ENCODE data around the gene ESR1. TPM values are rescaled to one million over a fixed set of nuclear protein-coding genes. Genes with fewer than 3 reads are reported as not detected.
A peak's percentile ranks its signal among the peaks of the same experiment; 100 is the strongest.

Gene ESR1
- total and polyA plus RNA-seq, 11 donors = 0.15 to 3.5 (median 0.93) TPM

DNA sequence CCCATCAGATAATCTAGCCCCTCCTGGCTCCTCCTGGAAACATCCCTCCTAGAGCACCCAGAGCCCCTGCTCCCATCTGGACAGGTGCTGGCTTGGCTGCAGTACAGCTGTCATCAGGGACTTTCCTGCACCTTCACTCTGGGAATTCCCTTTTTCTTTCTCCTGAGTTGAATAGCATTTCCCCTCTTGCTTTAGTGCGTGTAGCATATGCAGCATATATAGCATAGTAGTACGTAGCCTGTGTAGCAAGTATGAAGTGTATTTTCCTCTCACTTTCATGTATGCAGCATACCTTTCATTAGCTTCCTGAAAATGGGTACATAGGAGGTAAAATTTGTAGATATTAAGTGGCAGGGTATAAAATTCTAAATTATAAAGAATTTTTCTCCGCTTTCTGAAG lies 352.9 kb downstream of the ESR1 start:
- no peak overlapping the region for H3K4me3 ChIP-seq
- TF ChIP-seq POLR2A (IDR thresholded peaks at IDR 0.05) = no peak
- TF ChIP-seq CTCF (IDR thresholded peaks at IDR 0.05) = no peak
- peaks cover 0 to 4% (median 0%) of the 10 kb centered on the region in 12 donors for H3K4me1 ChIP-seq
- DNase-seq (no peak), ATAC-seq (no peak)
- no peaks in the 10 kb centered on the region for H3K27me3 ChIP-seq
- H3K36me3 ChIP-seq = peaks cover 0 to 96% (median 88%) of the 10 kb centered on the region in 9 donors
- H3K9me3 ChIP-seq = no peaks in the 10 kb centered on the region
- no peak overlapping the region for H3K27ac ChIP-seq
- 76 to 90% (median 88%) methylated on average over 3 of the region's 3 CpGs for WGBS, 4 donors
- intact Hi-C loops (cut with DNase I) = no loop called here

- no peak for DNase-seq
- TF ChIP-seq POLR2A (IDR thresholded peaks at IDR 0.05) (no peak), CTCF (IDR thresholded peaks at IDR 0.05) (no peak)
- Histone ChIP-seq H3K4me1 (peaks cover 0 to 5% (median 0%) of the 10 kb centered on the region in 12 donors), H3K9me3 (no peaks in the 10 kb centered on the region), H3K27ac (peak overlapping the region in 1 of 12 donors; percentile 10), H3K36me3 (peaks cover 0 to 96% (median 86%) of the 10 kb centered on the region in 9 donors), H3K27me3 (no peaks in the 10 kb centered on the region), H3K4me3 (no peak overlapping the region)
- ATAC-seq = no peak
- intact Hi-C loops (cut with DNase I) = no loop called here
Measured at GRCh38 chr6:152161501-152161900, 354.0 kb downstream of the ESR1 start.

DNA sequence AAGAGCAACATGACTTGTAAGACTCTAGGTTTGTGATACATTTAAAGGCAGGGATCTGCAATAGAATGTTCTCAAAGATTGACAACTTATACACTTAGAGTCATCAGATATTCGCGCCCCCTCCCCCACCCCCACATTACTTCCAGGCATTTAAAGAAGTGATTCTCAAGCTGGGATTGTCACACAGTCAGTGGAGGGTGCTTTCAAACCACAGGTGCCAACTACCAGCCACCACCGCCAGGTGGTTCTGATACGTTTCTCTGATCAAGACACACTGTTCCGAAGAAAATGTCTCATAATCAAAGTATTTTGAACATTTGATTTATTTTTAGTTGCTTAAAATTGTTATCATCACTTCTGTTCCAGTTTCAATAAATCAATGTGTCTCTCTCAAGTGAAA lies 357.5 kb downstream of the ESR1 start:
- Histone ChIP-seq H3K4me1 (peaks cover 0 to 7% (median 3%) of the 10 kb centered on the region in 12 donors), H3K4me3 (no peak overlapping the region), H3K27me3 (no peaks in the 10 kb centered on the region), H3K9me3 (no peaks in the 10 kb centered on the region), H3K27ac (peak overlapping the region in 6 of 12 donors; percentile 5 to 91 (median 49)), H3K36me3 (peaks cover 0 to 82% (median 61%) of the 10 kb centered on the region in 9 donors)
- intact Hi-C loops (cut with DNase I) = loop anchor here in 1 of 10 donors (5.0 kb wide), 1 partner anchor 107 kb away; no protein-coding TSS in a partner anchor
- no peak for ATAC-seq
- DNase-seq = no peak
- peak in 4 of 12 donors; percentile 7 to 22 (median 14) for TF ChIP-seq CTCF (IDR thresholded peaks at IDR 0.05)
- TF ChIP-seq POLR2A (IDR thresholded peaks at IDR 0.05) = no peak
- 55 to 73% (median 69%) methylated on average over 5 of the region's 5 CpGs for WGBS, 4 donors

GRCh38 chr6:152166497-152166896 lies 359.0 kb downstream of the ESR1 start:
- TF ChIP-seq CTCF (IDR thresholded peaks at IDR 0.05) = no peak
- TF ChIP-seq POLR2A (IDR thresholded peaks at IDR 0.05) = no peak
- intact Hi-C loops (cut with DNase I) = loop anchor here in 1 of 10 donors (5.0 kb wide), 1 partner anchor 106 kb away; no protein-coding TSS in a partner anchor

More at GRCh38 chr6:152166497-152166896, 359.0 kb downstream of the ESR1 start:
- H3K4me3 ChIP-seq = peak overlapping the region in 9 of 12 donors; percentile 37 to 54 (median 50)
- no peak for DNase-seq
- peak overlapping the region in 11 of 12 donors; percentile 75 to 95 (median 85) for H3K27ac ChIP-seq
- peaks cover 0 to 13% (median 4%) of the 10 kb centered on the region in 12 donors for H3K4me1 ChIP-seq
- peaks cover 0 to 81% (median 56%) of the 10 kb centered on the region in 9 donors for H3K36me3 ChIP-seq
- no peaks in the 10 kb centered on the region for H3K27me3 ChIP-seq
- WGBS, 4 donors = 46 to 57% (median 49%) methylated on average over 4 of the region's 4 CpGs
- H3K9me3 ChIP-seq = no peaks in the 10 kb centered on the region
- ATAC-seq = no peak
